ENCODE results near the gene ASB16.

GRCh38 chr17:44192750-44193149, 22.2 kb downstream of the ASB16 start:
- TF ChIP-seq HDAC6 (IDR thresholded peaks at IDR 0.05; ENCODE audit: low read depth, low read length) (no peak), USF2 (CRISPR knock-in tag; IDR thresholded peaks at IDR 0.05) (no peak), MAFK (IDR thresholded peaks at IDR 0.05; ENCODE audit: low read length) (no peak), RBM39 (optimal IDR thresholded peaks at IDR 0.05; ENCODE audit: low read depth, low read length) (no peak), ZNF347 (CRISPR knock-in tag; IDR thresholded peaks at IDR 0.05; ENCODE audit: low read depth) (no peak), POLR2AphosphoS5 (IDR thresholded peaks at IDR 0.05; ENCODE audit: control insufficient read depth, insufficient read depth, low read depth, low read length) (no peak), NRF1 (conservative IDR thresholded peaks at IDR 0.05 in 1 of 2, IDR thresholded peaks at IDR 0.05 in 1 of 2) (no peak), CHD4 (IDR thresholded peaks at IDR 0.05; ENCODE audit: insufficient read depth, insufficient replicate concordance, low read depth, low read length, poor library complexity, severe bottlenecking) (no peak), NBN (IDR thresholded peaks at IDR 0.05; ENCODE audit: low read depth) (no peak), MAX (CRISPR knock-in tag; IDR thresholded peaks at IDR 0.05) (no peak), PRMT5 (CRISPR knock-in tag; IDR thresholded peaks at IDR 0.05) (no peak)
